ENCODE measurements around the gene MTMR12.

- no peak for TF ChIP-seq POLR2A (IDR thresholded peaks at IDR 0.05; ENCODE audit: extremely low read depth, insufficient read length)
- TF ChIP-seq CTCF (IDR thresholded peaks at IDR 0.05; ENCODE audit: low read depth, low read length): no peak
Observed at GRCh38 chr5:32309761-32310160, 3.0 kb downstream of the MTMR12 start.
